GM12872 (cell line): ENCODE data around the gene THSD7B.

Source experiments
- TF ChIP-seq, protein P1 (sequence below): IDR thresholded peaks from 3 replicates; pipeline ENCODE4 v1.5.1; 2011; ENCODE audit warnings: low read depth, mild to moderate bottlenecking, low read length, moderate library complexity; ENCODE audit not compliant: insufficient read depth

The THSD7B gene

DNA sequence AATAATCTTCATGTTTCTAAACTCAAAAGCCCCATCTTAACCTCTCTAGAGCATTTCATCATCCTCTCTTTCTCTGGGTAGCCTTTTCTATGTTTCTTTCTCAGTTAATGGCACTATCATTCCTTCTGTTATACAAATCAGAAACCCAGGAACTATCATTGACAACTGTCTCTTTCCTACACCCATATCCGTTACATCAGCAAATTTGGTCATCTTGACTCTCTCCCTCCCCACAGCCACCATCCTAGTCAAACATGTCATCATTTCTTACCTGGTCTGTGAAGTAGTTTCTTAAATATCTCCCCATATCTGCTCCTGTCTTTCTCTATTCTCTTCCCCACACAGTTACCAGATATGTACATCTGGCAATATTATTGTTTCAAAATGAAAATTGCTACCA lies 62.8 kb downstream of the THSD7B start:
- TF ChIP-seq, protein P1, sequence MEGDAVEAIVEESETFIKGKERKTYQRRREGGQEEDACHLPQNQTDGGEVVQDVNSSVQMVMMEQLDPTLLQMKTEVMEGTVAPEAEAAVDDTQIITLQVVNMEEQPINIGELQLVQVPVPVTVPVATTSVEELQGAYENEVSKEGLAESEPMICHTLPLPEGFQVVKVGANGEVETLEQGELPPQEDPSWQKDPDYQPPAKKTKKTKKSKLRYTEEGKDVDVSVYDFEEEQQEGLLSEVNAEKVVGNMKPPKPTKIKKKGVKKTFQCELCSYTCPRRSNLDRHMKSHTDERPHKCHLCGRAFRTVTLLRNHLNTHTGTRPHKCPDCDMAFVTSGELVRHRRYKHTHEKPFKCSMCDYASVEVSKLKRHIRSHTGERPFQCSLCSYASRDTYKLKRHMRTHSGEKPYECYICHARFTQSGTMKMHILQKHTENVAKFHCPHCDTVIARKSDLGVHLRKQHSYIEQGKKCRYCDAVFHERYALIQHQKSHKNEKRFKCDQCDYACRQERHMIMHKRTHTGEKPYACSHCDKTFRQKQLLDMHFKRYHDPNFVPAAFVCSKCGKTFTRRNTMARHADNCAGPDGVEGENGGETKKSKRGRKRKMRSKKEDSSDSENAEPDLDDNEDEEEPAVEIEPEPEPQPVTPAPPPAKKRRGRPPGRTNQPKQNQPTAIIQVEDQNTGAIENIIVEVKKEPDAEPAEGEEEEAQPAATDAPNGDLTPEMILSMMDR, result no peak

DNA sequence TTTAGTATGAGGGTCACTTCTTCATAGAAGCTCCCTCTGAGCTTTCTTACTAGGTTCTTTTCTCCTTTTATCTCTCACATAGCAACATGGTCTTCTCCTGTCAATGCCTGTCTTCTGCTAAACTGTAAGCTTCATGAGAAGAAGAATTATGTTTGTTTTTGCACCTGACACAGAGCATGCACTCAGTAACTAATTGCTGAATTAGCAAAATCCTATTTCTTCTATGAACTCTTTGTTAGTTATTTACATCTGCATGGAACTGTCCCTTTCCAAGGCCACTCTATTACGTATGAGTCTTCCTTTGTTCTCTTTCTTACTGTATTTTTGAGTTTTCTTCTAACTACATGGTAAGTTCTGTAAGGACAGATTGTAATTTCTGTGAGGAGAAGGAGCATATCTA lies 63.4 kb downstream of the THSD7B start:
- TF ChIP-seq, protein P1, result no peak

DNA sequence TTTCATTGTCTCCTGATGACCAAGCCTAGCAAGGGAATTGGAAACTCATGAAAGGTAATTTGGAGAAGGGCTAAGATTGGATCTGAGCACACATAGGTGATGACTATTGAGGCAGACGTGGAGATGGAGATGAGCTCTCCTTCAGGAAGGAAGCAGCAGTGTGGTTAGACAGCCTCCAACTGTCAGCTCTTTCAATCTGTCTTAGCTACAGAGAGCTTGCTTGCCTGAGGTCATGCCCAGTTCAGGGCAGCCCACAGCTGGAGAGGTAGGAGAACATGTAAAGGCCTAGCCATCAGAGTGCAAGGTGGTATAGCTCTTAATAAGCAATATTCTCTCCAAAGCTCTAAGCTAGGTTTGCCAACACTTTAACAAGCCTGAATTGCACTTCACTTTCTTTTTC lies 79.2 kb downstream of the THSD7B start:
- TF ChIP-seq, protein P1, result no peak

DNA sequence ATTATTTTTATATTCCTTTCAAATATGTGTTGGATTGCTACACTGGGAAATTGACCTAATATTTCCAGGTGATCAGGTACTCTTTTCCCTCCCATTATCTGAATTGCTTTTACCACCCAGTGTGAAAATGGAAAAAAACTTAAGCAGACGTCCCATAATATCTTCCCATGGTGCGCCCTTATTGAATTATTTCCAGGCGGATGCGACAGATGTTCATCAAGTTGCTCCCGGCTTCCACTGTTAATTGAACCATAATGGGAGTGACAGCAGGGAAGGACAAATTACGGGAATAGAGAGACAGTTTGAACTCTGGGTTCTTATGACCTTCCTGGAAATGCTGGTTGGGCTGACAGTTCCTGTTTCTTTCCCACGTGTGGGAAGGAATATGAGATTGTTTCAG lies 93.3 kb downstream of the THSD7B start:
- TF ChIP-seq, protein P1, result no peak

DNA sequence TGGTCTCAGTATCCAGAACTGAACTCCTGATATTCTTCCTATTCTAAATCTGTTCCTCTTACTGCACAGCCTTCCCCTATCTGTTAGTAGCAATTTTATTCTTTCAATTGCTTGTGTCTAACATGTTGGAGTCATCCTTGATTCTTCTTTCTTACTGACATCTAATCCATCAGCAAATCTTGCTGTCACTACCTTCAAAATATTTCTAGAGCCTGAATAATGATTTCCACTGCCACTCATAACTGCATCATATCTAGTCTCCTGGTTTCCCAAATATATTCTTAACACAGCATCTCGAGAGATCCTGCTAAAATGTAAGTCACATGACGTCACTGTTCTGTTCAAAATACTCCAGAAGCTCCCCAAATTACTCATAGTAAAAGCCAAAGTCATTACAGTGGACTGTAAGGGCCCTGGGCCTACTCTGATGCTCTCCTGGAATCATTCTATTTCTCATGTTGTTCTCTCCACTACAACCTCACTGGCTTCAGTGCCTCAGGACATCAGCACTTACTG lies 95.2 kb downstream of the THSD7B start:
- TF ChIP-seq, protein P1, result no peak

DNA sequence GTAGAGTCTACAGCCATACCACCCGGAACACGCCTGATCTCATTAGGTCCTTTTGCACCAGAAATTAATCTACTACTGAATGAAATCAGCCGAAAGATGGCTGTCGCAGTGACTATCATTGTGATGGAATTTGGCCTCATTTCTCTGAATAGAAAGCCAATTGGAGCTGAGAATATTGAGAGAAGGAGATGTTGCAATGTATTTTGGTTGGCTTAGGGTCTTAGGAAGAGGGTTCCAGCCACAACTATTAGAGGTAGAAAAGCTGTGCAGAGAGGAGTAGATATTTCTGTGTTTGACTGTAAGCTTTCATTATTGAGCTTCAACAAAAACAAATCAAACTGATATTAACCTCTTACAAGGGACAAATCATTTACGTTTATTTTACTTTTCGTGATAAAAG lies 98.1 kb downstream of the THSD7B start:
- TF ChIP-seq, protein P1, result no peak

DNA sequence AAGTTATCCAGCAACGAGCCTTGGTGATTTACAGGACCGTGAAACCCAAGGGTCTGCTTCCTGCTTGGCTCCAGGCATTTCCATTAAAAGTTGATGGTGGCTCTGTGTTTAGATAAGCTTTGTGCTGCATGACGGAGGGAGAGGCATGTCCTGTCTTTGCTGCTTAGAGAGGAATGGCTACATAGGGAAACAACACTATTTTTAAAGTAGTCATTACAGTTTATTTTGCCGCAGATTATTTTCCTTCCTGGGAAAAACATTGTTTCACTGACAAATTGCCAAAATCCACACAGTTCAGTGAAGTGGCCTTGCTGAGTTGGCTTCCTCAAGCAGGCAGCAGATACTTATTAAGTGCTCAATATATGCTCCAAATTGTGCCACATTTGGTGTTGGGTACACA lies 98.5 kb downstream of the THSD7B start:
- TF ChIP-seq, protein P1, result no peak
